Smooth muscle cell (in vitro differentiated cells): Measurements from ENCODE around the gene GNB2. TPM values are rescaled to one million over a fixed set of nuclear protein-coding genes. Genes with fewer than 3 reads are reported as not detected.

Experiments used
- DNase-seq: peaks from one replicate; lab custom pipeline; 2025; ENCODE audit not compliant: unreplicated experiment; lab: John Stamatoyannopoulos, UW
- H2AFZ ChIP-seq: fragments of 200-600 bp; sonication (generic); 2 replicates; pipeline ENCODE4 v1.6.0; 2016; ENCODE audit warnings: antibody characterized with exemption, low read depth, mild to moderate bottlenecking
- H3F3A ChIP-seq: fragments of 200-600 bp; sonication (generic); 2 replicates; pipeline ENCODE4 v1.6.0; 2017; ENCODE audit warnings: antibody characterized with exemption, low read depth
- H3K27ac ChIP-seq: fragments of 200-600 bp; sonication (generic); 2 replicates; pipeline ENCODE4 v1.5.1; 2016; ENCODE audit warnings: low read depth, mild to moderate bottlenecking
- H3K27me3 ChIP-seq: fragments of 200-600 bp; sonication (generic); 2 replicates; pipeline ENCODE4 v1.6.1; 2016; ENCODE audit warnings: low read depth, mild to moderate bottlenecking
- H3K36me3 ChIP-seq: fragments of 200-600 bp; sonication (generic); 2 replicates; pipeline ENCODE4 v1.5.1; 2016; ENCODE audit warnings: low read depth
- H3K4me1 ChIP-seq: fragments of 200-600 bp; sonication (generic); 2 replicates; pipeline ENCODE4 v1.5.1; 2016; ENCODE audit warnings: low read depth
- H3K4me2 ChIP-seq: fragments of 200-600 bp; sonication (generic); 2 replicates; pipeline ENCODE4 v1.6.0; 2016; ENCODE audit warnings: mild to moderate bottlenecking
- H3K4me3 ChIP-seq: fragments of 200-600 bp; sonication (generic); 2 replicates; pipeline ENCODE4 v1.5.1; 2016; ENCODE audit warnings: mild to moderate bottlenecking
- H3K79me2 ChIP-seq: fragments of 200-600 bp; sonication (generic); 2 replicates; pipeline ENCODE4 v1.6.0; 2016; ENCODE audit warnings: low read depth, mild to moderate bottlenecking
- H3K9ac ChIP-seq: fragments of 200-600 bp; sonication (generic); 2 replicates; pipeline ENCODE4 v1.6.0; 2016; ENCODE audit warnings: low read depth
- H3K9me3 ChIP-seq: fragments of 200-600 bp; sonication (generic); replicated peaks from 2 replicates; pipeline ENCODE4 v1.5.1; 2016; ENCODE audit warnings: low read depth
- H4K20me1 ChIP-seq: fragments of 200-600 bp; sonication (generic); 2 replicates; pipeline ENCODE4 v1.6.0; 2016; ENCODE audit warnings: low read depth
- CTCF ChIP-seq: fragments of 200-600 bp; sonication (generic); IDR thresholded peaks from 2 replicates; pipeline ENCODE4 v1.5.1; 2017; ENCODE audit warnings: borderline replicate concordance, mild to moderate bottlenecking, antibody characterized with exemption; ENCODE audit not compliant: insufficient read depth, poor library complexity, severe bottlenecking
- WGBS: methylation state at CpG from one replicate; pipeline ENCODE4 v1.1.7; 2016; ENCODE audit warnings: low lambda C conversion rate; 5-methylcytosine and 5-hydroxymethylcytosine counted together
- polyA plus RNA-seq: library from polyadenylated mRNA; unstranded; fragments of >200 nt; fragmentation: Nextera tagmentation; extraction: Ambion mirVana; gene quantifications from 2 replicates; pipeline ENCODE4 v1.2.1, GENCODE V29; 2016
- total RNA-seq: library from RNA; depleted of rRNA; stranded (reverse); fragments of >200 nt; gene quantifications from 2 replicates; pipeline ENCODE4 v1.2.3, GENCODE V29; 2014

Gene GNB2
- total and polyA plus RNA-seq, 2 experiments from 2014 or later, result 90.7 to 219 TPM

- Histone ChIP-seq H3K4me3 (peak overlapping the region; percentile 97), H3K9ac (no peak overlapping the region), H4K20me1 (peaks cover 67% of the 10 kb centered on the region), H3K36me3 (no peaks in the 10 kb centered on the region), H3F3A (peaks cover 6% of the 10 kb centered on the region), H3K4me2 (peak overlapping the region; percentile 100), H3K9me3 (no peaks in the 10 kb centered on the region), H3K27ac (no peak overlapping the region), H3K79me2 (peaks cover 57% of the 10 kb centered on the region), H3K4me1 (peaks cover 22% of the 10 kb centered on the region), H2AFZ (no peak overlapping the region), H3K27me3 (no peaks in the 10 kb centered on the region)
- peak; percentile 41 for DNase-seq
- 33% methylated on average over 24 of the region's 28 CpGs for WGBS
- peak; percentile 91 for TF ChIP-seq CTCF
These were observed 18.4 kb downstream of the GNB2 start for GRCh38 chr7:100691676-100692577.

GRCh38 chr7:100692578-100692961 lies 19.0 kb downstream of the GNB2 start:
- 61% methylated on average over 6 of the region's 6 CpGs for WGBS
- H3K4me3 ChIP-seq, result peak overlapping the region; percentile 97
- TF ChIP-seq CTCF, result no peak
- H3K9me3 ChIP-seq, result no peaks in the 10 kb centered on the region
- H3K4me1 ChIP-seq, result peaks cover 22% of the 10 kb centered on the region
- peaks cover 57% of the 10 kb centered on the region for H3K79me2 ChIP-seq
- no peaks in the 10 kb centered on the region for H3K36me3 ChIP-seq
- peak overlapping the region; percentile 100 for H3K4me2 ChIP-seq
- H2AFZ ChIP-seq, result no peak overlapping the region
- peak overlapping the region; percentile 84 for H3K9ac ChIP-seq
- no peak for DNase-seq
- peaks cover 61% of the 10 kb centered on the region for H4K20me1 ChIP-seq
- peaks cover 6% of the 10 kb centered on the region for H3F3A ChIP-seq
- H3K27ac ChIP-seq, result peak overlapping the region; percentile 28
- H3K27me3 ChIP-seq, result no peaks in the 10 kb centered on the region

- H3K79me2 ChIP-seq, result peaks cover 51% of the 10 kb centered on the region
These were observed 20.0 kb downstream of the GNB2 start for GRCh38 chr7:100693312-100694097.

More at GRCh38 chr7:100693312-100694097, 20.0 kb downstream of the GNB2 start:
- H3F3A ChIP-seq, result peaks cover 6% of the 10 kb centered on the region
- WGBS, result under 1% methylated on average over 15 of the region's 81 CpGs
- no peak for TF ChIP-seq CTCF
- no peak overlapping the region for H2AFZ ChIP-seq
- peaks cover 52% of the 10 kb centered on the region for H4K20me1 ChIP-seq
- H3K27ac ChIP-seq, result peak overlapping the region; percentile 28
- DNase-seq, result no peak
- H3K9ac ChIP-seq, result peak overlapping the region; percentile 84
- peak overlapping the region; percentile 97 for H3K4me3 ChIP-seq
- H3K4me2 ChIP-seq, result peak overlapping the region; percentile 100
- H3K36me3 ChIP-seq, result no peaks in the 10 kb centered on the region
- no peaks in the 10 kb centered on the region for H3K27me3 ChIP-seq
- peaks cover 22% of the 10 kb centered on the region for H3K4me1 ChIP-seq
- no peaks in the 10 kb centered on the region for H3K9me3 ChIP-seq
